Osteoblast (primary cell): Measurements from ENCODE around the gene ATG9B. TPM values are rescaled to one million over a fixed set of nuclear protein-coding genes. Genes with fewer than 3 reads are reported as not detected.
A peak's percentile ranks its signal among the peaks of the same experiment; 100 is the strongest.

Experiments
- DNase-seq: peaks from one replicate; pipeline ENCODE4 v3.0.0; 2011; ENCODE audit warnings: low spot score, mixed read lengths; ENCODE audit not compliant: insufficient read length; ENCODE audit errors: missing footprints
- H2AFZ ChIP-seq: 2 replicates; pipeline ENCODE4 v1.6.0; 2011; ENCODE audit warnings: mild to moderate bottlenecking, low read length
- H3K27ac ChIP-seq: 2 replicates; pipeline ENCODE4 v1.5.1; 2011; ENCODE audit warnings: mild to moderate bottlenecking, low read depth, low read length, moderate library complexity
- H3K27me3 ChIP-seq: 2 replicates; pipeline ENCODE4 v1.6.0; 2012; ENCODE audit warnings: mild to moderate bottlenecking, control low read depth, inconsistent platforms, low read length, moderate library complexity; ENCODE audit not compliant: insufficient read depth
- H3K36me3 ChIP-seq: 2 replicates; pipeline ENCODE4 v1.5.1; 2011; ENCODE audit warnings: mild to moderate bottlenecking, low read length, control low read depth, moderate library complexity; ENCODE audit not compliant: insufficient read depth
- H3K4me1 ChIP-seq: 2 replicates; pipeline ENCODE4 v1.5.1; 2011; ENCODE audit warnings: mild to moderate bottlenecking, low read length, control low read depth, moderate library complexity; ENCODE audit not compliant: insufficient read depth
- H3K4me2 ChIP-seq: 2 replicates; pipeline ENCODE4 v1.6.0; 2011; ENCODE audit warnings: mild to moderate bottlenecking, low read length; ENCODE audit not compliant: insufficient read depth
- H3K4me3 ChIP-seq: fragments of 200-600 bp; sonication (generic); 3 replicates; pipeline ENCODE4 v1.5.1; 2012; ENCODE audit warnings: mild to moderate bottlenecking, low read length, inconsistent platforms; ENCODE audit not compliant: insufficient read depth
- H3K79me2 ChIP-seq: 2 replicates; pipeline ENCODE4 v1.6.0; 2012; ENCODE audit warnings: mild to moderate bottlenecking, low read length, control low read depth, inconsistent platforms; ENCODE audit not compliant: insufficient read depth
- H3K9me3 ChIP-seq: 2 replicates; pipeline ENCODE4 v1.5.1; 2011; ENCODE audit warnings: low read depth, low read length, control low read depth
- H4K20me1 ChIP-seq: 2 replicates; pipeline ENCODE4 v1.6.0; 2012; ENCODE audit warnings: mild to moderate bottlenecking, low read length, control low read depth; ENCODE audit not compliant: insufficient read depth
- total RNA-seq: library from RNA; depleted of rRNA; stranded (reverse); fragments of >200 nt; gene quantifications from 2 replicates; pipeline ENCODE4 v1.2.3, GENCODE V29; 2012
- TF ChIP-seq, protein P1 (sequence below): IDR thresholded peaks from 2 replicates; pipeline ENCODE4 v1.5.1; 2011; ENCODE audit warnings: mild to moderate bottlenecking, low read depth, low read length, moderate library complexity; ENCODE audit errors: extremely low read depth

ATG9B gene
- total RNA-seq, 1 donor, result not detected

DNA sequence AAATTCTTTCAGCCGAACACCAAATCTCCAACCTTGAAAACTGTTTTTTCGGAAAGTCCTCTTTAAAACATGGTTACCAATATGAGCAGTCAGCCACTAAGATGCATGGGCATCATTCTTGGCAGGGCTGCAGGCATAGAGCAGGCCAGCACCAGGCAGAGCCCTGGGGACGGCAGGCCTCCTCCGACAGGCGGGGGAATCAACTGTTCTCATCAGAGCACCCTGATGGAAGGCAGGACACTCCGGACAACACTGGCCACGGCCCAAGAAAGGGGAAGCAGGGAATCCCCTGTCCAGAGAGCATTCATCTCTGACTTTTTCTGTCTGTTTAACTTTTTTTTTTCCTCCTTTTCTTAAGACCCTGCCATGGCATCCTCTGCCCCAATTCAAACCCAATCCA is 34.8 kb downstream of the ATG9B start:
- Histone ChIP-seq H3K27ac (no peak overlapping the region), H3K27me3 (peaks cover 3% of the 10 kb centered on the region)
- TF ChIP-seq, protein P1, sequence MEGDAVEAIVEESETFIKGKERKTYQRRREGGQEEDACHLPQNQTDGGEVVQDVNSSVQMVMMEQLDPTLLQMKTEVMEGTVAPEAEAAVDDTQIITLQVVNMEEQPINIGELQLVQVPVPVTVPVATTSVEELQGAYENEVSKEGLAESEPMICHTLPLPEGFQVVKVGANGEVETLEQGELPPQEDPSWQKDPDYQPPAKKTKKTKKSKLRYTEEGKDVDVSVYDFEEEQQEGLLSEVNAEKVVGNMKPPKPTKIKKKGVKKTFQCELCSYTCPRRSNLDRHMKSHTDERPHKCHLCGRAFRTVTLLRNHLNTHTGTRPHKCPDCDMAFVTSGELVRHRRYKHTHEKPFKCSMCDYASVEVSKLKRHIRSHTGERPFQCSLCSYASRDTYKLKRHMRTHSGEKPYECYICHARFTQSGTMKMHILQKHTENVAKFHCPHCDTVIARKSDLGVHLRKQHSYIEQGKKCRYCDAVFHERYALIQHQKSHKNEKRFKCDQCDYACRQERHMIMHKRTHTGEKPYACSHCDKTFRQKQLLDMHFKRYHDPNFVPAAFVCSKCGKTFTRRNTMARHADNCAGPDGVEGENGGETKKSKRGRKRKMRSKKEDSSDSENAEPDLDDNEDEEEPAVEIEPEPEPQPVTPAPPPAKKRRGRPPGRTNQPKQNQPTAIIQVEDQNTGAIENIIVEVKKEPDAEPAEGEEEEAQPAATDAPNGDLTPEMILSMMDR, result no peak

DNA sequence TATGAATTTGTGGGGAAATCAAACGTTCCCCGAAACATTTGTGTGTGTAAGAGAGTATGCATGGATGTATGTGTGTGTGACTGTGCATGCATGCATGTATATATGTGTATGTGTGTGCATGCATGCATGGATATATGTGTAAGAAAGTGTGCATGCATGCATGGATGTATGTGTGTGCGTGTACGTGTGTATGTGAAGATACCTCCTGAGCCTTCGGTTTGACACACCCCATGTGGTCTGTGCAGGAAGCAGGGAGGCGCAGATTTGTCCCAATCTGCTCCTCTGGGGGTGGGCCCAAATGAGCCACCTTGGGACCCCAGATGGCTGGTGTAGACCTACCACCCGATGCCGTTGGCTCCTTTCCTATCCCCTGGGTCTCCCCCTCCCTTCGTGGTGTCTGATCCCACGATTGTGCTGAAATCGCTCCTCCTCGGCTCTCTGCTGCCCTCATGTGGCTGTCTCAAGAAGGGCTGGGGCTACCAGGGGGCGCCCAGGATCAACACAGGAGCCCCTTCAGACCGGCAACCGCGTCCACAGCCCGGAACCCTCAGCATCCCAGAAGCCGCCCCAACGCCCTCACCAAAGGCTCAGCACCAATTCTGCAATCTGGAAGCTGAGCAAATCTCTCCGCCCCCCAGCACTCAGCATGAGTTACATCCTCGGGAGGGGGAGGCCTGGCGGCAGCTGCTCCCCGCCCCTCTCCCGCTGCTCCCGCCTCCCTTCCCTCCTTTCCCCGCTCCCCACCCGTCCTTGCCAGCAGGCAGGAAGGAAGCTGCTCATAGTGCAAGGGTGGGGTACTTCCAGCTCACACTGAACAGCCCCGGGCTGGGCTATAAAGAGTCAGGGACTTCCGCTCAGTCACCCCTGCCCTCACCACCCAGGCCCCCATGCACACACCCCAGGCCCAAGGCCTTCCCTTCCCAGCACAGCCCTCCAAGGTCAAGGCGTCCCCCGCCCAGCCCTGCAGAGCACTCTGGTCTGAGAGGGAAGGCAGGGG is 35.8 kb downstream of the ATG9B start:
- no peaks in the 10 kb centered on the region for H3K4me1 ChIP-seq
- no peaks in the 10 kb centered on the region for H3K36me3 ChIP-seq
- no peaks in the 10 kb centered on the region for H3K9me3 ChIP-seq
- peaks cover 3% of the 10 kb centered on the region for H3K27me3 ChIP-seq
- no peak overlapping the region for H3K4me3 ChIP-seq
- H3K79me2 ChIP-seq, result no peaks in the 10 kb centered on the region
- no peak overlapping the region for H3K4me2 ChIP-seq
- peaks cover 2% of the 10 kb centered on the region for H4K20me1 ChIP-seq
- DNase-seq, result peak; percentile 96
- TF ChIP-seq, protein P1, result peak; percentile 68
- H2AFZ ChIP-seq, result no peak overlapping the region
- H3K27ac ChIP-seq, result no peak overlapping the region

More for the DNA sequence above, 34.8 kb downstream of the ATG9B start:
- Histone ChIP-seq H3K36me3 (no peaks in the 10 kb centered on the region), H3K9me3 (no peaks in the 10 kb centered on the region), H3K4me1 (no peaks in the 10 kb centered on the region), H3K79me2 (no peaks in the 10 kb centered on the region), H4K20me1 (no peaks in the 10 kb centered on the region), H2AFZ (no peak overlapping the region), H3K4me3 (no peak overlapping the region), H3K4me2 (no peak overlapping the region)
- no peak for DNase-seq

GRCh38 chr7:150986556-150986955 is 37.7 kb downstream of the ATG9B start:
- no peak overlapping the region for H3K4me3 ChIP-seq
- no peaks in the 10 kb centered on the region for H3K9me3 ChIP-seq
- H3K79me2 ChIP-seq, result no peaks in the 10 kb centered on the region
- peaks cover 3% of the 10 kb centered on the region for H3K27me3 ChIP-seq
- TF ChIP-seq, protein P1, result no peak
- H3K36me3 ChIP-seq, result no peaks in the 10 kb centered on the region
- no peak overlapping the region for H3K27ac ChIP-seq
- H3K4me2 ChIP-seq, result no peak overlapping the region
- no peaks in the 10 kb centered on the region for H3K4me1 ChIP-seq
- no peak for DNase-seq
- H4K20me1 ChIP-seq, result peaks cover 2% of the 10 kb centered on the region
- H2AFZ ChIP-seq, result no peak overlapping the region

DNA sequence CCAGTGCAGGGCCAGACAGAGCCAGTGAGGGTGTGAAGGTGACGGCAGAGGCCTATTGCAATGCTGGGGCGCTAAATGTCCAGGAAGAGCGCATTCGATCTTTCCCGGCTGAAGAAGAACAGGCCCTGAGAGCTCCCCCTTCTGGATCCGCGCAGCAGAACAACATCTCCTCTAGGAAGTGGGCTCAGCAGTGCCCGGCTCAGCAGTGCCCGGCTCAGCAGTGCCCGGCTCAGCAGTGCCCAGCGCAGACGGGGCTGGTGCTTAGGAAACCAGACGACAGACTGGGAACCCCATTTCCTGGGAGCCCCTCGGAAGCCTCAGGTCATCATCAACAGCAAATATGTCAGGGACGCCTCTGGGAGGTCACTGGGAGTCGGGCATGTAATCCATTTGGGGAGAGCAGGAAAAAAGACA is 38.2 kb downstream of the ATG9B start:
- TF ChIP-seq, protein P1, result peak; percentile 70
- Histone ChIP-seq H3K27me3 (peaks cover 7% of the 10 kb centered on the region), H3K4me3 (no peak overlapping the region), H3K4me2 (no peak overlapping the region), H3K79me2 (no peaks in the 10 kb centered on the region), H3K9me3 (no peaks in the 10 kb centered on the region), H3K4me1 (no peaks in the 10 kb centered on the region), H3K36me3 (no peaks in the 10 kb centered on the region), H2AFZ (no peak overlapping the region), H4K20me1 (peaks cover 2% of the 10 kb centered on the region), H3K27ac (no peak overlapping the region)
- DNase-seq, result peak; percentile 98
